Measurements from ENCODE around the gene CREB3L4.
A peak's percentile ranks its signal among the peaks of the same experiment; 100 is the strongest.
"Not testable (repeated sequence)": the region's sequence is repeated elsewhere in the genome, so short reads cannot be mapped to it uniquely, and the experiment has no call there.

The CREB3L4 gene

DNA sequence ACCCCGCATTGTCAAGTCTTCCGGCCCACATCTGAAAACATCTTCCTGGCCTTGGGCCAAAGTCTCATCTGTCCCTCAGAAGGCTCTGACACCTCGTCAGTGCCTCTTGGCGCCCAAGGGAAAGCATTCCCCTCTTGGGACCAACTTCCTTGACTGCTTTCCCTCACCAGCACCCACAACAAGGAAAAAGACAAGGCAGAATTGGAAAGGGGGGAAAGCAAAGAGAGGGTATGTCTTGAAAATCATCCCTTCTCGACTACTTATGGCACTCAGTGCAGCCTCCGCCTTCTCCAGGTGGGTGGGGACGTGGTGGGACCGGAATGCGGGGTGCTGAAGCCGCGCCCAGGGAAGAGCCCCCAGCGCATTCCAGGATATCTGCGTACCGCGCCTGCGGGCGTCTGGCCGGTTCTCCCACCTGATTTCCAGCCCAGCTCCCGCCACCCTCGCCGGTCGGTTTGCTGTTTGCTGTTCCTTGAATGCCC lies 3.8 kb upstream of the CREB3L4 start:
- Histone ChIP-seq H3K4me1 (ENCODE audit: control insufficient read depth, insufficient read depth, low read length) (peaks cover 12% of the 10 kb centered on the region), H3K4me3 (ENCODE audit: low read depth, low read length) (peak overlapping the region; percentile 98), H3K9me3 (ENCODE audit: control insufficient read depth, insufficient read depth, low read length) (no peaks in the 10 kb centered on the region), H3K36me3 (ENCODE audit: control insufficient read depth, insufficient read depth, low read length) (peaks cover 12% of the 10 kb centered on the region), H3K27me3 (ENCODE audit: control insufficient read depth, insufficient read depth, low read length) (no peaks in the 10 kb centered on the region), H3K9ac (ENCODE audit: low read depth, low read length) (peak overlapping the region; percentile 55)

DNA sequence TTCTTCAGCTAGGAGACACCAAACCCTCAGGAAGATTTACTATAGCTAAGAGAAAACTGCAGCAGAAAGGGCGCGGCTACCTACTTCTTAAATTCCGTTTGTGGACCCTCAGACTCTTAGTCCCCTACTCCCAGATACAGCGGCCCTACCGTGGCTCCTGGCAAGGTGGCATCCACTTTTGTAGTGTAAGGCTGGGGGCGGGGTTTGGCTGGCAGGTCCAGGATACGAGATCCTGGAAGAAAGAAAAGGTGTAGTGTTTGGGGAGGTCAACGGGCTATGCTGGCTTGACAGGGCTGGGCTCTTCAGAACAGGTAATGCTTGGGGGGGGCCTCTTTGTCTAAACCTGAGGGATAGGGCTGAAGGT lies 280 bp downstream of the CREB3L4 start:
- no peaks in the 10 kb centered on the region for H3K9me3 ChIP-seq (ENCODE audit: control insufficient read depth, insufficient read depth, low read length)
- peaks cover 7% of the 10 kb centered on the region for H3K36me3 ChIP-seq (ENCODE audit: control insufficient read depth, insufficient read depth, low read length)
- no peaks in the 10 kb centered on the region for H3K27me3 ChIP-seq (ENCODE audit: control insufficient read depth, insufficient read depth, low read length)
- H3K4me3 ChIP-seq (ENCODE audit: low read depth, low read length): peak overlapping the region; percentile 83
- no peaks in the 10 kb centered on the region for H3K4me1 ChIP-seq (ENCODE audit: control insufficient read depth, insufficient read depth, low read length)
- H3K9ac ChIP-seq (ENCODE audit: low read depth, low read length): peak overlapping the region; percentile 79

DNA sequence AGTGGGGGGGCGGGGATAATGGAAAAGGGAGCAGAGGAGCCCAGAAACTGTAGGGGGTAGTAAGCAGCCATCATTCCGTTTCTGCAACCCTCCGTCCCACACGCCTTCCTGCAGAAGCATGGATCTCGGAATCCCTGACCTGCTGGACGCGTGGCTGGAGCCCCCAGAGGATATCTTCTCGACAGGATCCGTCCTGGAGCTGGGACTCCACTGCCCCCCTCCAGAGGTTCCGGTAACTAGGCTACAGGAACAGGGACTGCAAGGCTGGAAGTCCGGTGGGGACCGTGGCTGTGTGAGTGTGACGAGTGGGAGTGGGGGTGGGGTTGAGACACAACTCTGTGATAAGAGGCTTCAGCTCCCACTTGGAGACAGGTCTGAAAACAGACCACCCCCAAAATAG lies 706 bp downstream of the CREB3L4 start:
- H3K4me3 ChIP-seq (ENCODE audit: low read depth, low read length): peak overlapping the region; percentile 83
- no peaks in the 10 kb centered on the region for H3K9me3 ChIP-seq (ENCODE audit: control insufficient read depth, insufficient read depth, low read length)
- H3K36me3 ChIP-seq (ENCODE audit: control insufficient read depth, insufficient read depth, low read length): peaks cover 7% of the 10 kb centered on the region
- H3K4me1 ChIP-seq (ENCODE audit: control insufficient read depth, insufficient read depth, low read length): no peaks in the 10 kb centered on the region
- peak overlapping the region; percentile 79 for H3K9ac ChIP-seq (ENCODE audit: low read depth, low read length)
- H3K27me3 ChIP-seq (ENCODE audit: control insufficient read depth, insufficient read depth, low read length): no peaks in the 10 kb centered on the region

DNA sequence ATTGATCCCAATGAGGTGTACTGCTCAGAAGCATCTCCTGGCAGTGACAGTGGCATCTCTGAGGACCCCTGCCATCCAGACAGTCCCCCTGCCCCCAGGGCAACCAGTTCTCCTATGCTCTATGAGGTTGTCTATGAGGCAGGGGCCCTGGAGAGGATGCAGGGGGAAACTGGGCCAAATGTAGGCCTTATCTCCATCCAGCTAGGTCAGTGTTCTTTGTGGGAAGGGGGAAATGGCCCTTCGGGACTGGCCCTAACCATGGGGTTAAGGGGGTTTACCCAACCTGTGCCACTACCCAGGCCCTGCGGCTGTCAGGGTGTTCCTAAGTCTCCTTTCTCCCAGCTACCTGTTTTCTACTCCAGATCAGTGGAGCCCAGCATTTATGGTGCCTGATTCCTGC lies 1.3 kb downstream of the CREB3L4 start:
- no peaks in the 10 kb centered on the region for H3K4me1 ChIP-seq (ENCODE audit: control insufficient read depth, insufficient read depth, low read length)
- H3K9me3 ChIP-seq (ENCODE audit: control insufficient read depth, insufficient read depth, low read length): no peaks in the 10 kb centered on the region
- no peak overlapping the region for H3K9ac ChIP-seq (ENCODE audit: low read depth, low read length)
- no peak overlapping the region for H3K4me3 ChIP-seq (ENCODE audit: low read depth, low read length)
- H3K36me3 ChIP-seq (ENCODE audit: control insufficient read depth, insufficient read depth, low read length): peaks cover 11% of the 10 kb centered on the region
- H3K27me3 ChIP-seq (ENCODE audit: control insufficient read depth, insufficient read depth, low read length): no peaks in the 10 kb centered on the region

DNA sequence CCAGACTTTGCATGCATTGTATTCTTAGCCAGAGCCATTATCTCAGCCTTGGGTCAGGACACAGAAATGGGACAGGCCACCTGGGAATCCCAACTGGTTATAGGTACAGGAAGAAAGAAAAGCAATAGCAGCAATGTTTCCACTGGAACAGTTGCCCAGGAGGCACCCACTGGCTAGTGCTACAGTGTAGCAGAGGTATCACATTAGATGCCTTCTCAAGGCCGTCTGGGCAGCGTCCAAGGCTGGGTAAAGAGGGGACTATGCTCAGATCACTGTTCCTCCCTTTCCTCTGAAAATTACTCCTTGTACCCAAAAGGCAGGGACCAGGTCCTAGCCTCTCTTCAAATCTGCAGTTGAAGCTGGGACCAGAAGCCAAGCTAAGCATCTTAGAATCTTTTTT lies 2.6 kb downstream of the CREB3L4 start:
- no peaks in the 10 kb centered on the region for H3K9me3 ChIP-seq (ENCODE audit: control insufficient read depth, insufficient read depth, low read length)
- no peak overlapping the region for H3K4me3 ChIP-seq (ENCODE audit: low read depth, low read length)
- H3K4me1 ChIP-seq (ENCODE audit: control insufficient read depth, insufficient read depth, low read length): no peaks in the 10 kb centered on the region
- no peaks in the 10 kb centered on the region for H3K27me3 ChIP-seq (ENCODE audit: control insufficient read depth, insufficient read depth, low read length)
- peaks cover 17% of the 10 kb centered on the region for H3K36me3 ChIP-seq (ENCODE audit: control insufficient read depth, insufficient read depth, low read length)
- no peak overlapping the region for H3K9ac ChIP-seq (ENCODE audit: low read depth, low read length)

DNA sequence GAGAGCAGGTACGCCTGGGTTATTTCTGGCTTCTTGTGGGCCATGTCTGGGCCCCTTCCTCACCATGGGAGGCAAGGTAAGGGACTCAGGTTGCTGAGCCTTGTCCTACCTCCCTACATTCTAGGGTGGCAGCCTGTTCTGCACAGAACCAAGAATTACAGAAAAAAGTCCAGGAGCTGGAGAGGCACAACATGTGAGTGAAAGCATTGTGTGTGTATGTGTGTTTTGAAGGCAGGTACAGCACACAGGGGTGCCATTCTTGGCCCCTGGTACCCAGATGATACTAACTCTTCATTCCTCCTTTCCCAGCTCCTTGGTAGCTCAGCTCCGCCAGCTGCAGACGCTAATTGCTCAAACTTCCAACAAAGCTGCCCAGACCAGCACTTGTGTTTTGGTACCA lies 5.4 kb downstream of the CREB3L4 start:
- H3K4me3 ChIP-seq (ENCODE audit: low read depth, low read length): no peak overlapping the region
- no peaks in the 10 kb centered on the region for H3K27me3 ChIP-seq (ENCODE audit: control insufficient read depth, insufficient read depth, low read length)
- no peak overlapping the region for H3K9ac ChIP-seq (ENCODE audit: low read depth, low read length)
- H3K9me3 ChIP-seq (ENCODE audit: control insufficient read depth, insufficient read depth, low read length): no peaks in the 10 kb centered on the region
- H3K4me1 ChIP-seq (ENCODE audit: control insufficient read depth, insufficient read depth, low read length): no peaks in the 10 kb centered on the region
- peaks cover 17% of the 10 kb centered on the region for H3K36me3 ChIP-seq (ENCODE audit: control insufficient read depth, insufficient read depth, low read length)

DNA sequence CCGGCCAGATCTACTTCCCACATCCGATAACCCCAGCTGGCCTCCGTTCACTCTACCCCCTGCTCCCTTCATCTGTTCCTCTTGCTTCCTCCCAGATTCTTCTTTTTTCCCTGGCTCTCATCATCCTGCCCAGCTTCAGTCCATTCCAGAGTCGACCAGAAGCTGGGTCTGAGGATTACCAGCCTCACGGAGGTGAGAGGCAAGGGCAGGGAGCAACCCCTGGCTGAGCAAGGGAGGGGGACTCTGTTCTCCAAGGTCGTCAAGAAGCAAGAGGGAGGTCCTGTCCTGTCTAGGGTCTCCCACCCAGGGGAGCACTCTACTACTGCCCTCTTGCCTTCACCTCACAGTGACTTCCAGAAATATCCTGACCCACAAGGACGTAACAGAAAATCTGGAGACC lies 5.8 kb downstream of the CREB3L4 start:
- no peak overlapping the region for H3K9ac ChIP-seq (ENCODE audit: low read depth, low read length)
- H3K4me3 ChIP-seq (ENCODE audit: low read depth, low read length): no peak overlapping the region
- H3K4me1 ChIP-seq (ENCODE audit: control insufficient read depth, insufficient read depth, low read length): no peaks in the 10 kb centered on the region
- H3K36me3 ChIP-seq (ENCODE audit: control insufficient read depth, insufficient read depth, low read length): peaks cover 17% of the 10 kb centered on the region
- no peaks in the 10 kb centered on the region for H3K9me3 ChIP-seq (ENCODE audit: control insufficient read depth, insufficient read depth, low read length)
- H3K27me3 ChIP-seq (ENCODE audit: control insufficient read depth, insufficient read depth, low read length): no peaks in the 10 kb centered on the region

DNA sequence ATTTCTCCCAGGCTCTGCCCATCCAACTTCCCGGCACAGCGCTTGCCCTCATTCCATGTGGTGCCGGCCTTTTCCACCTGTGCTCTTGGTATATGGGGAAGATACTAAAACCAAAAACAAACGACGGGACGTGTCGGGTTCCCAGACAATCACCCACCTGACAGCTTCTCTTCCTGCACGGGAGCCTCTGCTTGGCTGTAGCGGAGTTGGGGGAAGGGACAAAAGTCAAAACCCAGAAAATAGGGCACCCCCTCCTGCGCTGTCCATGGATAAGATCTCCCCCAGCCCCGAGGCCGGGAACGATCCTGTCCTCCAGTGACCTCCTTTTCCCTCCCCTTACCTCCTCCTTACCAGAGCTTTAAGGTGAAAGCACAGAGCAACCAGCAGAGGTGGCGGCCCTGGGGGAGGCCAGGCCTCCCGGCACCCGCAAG lies 9.1 kb downstream of the CREB3L4 start:
- peak overlapping the region; percentile 97 for H3K9ac ChIP-seq (ENCODE audit: low read depth, low read length)
- H3K4me1 ChIP-seq (ENCODE audit: control insufficient read depth, insufficient read depth, low read length): no peaks in the 10 kb centered on the region
- peaks cover 21% of the 10 kb centered on the region for H3K36me3 ChIP-seq (ENCODE audit: control insufficient read depth, insufficient read depth, low read length)
- peak overlapping the region; percentile 84 for H3K4me3 ChIP-seq (ENCODE audit: low read depth, low read length)
- H3K9me3 ChIP-seq (ENCODE audit: control insufficient read depth, insufficient read depth, low read length): no peaks in the 10 kb centered on the region
- H3K27me3 ChIP-seq (ENCODE audit: control insufficient read depth, insufficient read depth, low read length): no peaks in the 10 kb centered on the region

DNA sequence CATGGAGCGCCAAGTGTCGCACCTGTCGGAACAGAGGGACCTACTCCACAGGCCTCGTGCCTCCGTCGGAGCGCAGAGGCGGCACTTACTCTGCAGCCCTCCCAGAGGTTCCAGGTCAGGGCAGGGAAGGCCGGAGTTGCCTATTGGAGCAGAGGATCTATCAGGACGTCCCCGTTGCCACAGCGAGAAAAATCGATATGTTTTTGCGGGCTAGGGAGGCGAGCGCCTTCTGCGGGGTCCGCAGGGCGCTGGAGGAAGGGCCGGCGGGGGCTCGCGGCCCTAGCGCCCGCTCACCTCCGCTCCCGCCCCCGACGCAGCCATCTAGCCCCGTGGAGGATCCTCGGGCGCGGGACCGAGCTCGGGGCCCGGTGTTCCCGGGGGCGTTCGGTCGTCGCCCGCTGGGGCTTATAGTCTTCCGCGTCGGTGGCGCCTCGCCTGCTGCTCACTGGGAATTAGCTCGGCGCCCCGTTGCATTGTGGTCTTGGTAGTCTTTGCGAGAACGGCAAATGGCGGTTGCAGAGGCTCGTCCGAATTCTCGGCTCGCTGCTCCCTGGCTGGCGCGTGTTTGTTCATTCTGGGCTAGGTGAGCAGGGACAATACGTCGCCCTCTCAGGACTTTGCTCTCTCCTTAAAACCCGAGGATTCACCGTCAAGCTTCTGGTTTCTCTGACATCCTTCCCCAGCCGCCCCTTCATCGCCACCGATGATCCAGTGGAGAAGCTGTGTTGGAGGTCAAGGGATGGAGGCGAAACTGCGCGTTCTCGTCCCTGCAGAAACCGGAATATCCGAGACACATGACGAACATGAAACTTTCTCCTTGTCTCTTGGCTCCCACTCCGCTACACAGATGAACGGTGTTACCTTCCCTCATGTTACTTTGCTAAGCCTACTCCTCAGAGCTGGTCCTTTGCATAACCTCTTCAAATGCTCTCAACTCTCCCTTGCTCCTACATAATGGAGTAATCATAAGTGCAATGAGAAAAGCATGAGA lies 9.8 kb downstream of the CREB3L4 start, which contains the start of gene JTB:
JTB (minus strand) TSS at position 425 of the 991 bp plus-strand sequence; CDS start at position 3, 422 bp downstream.
- H3K36me3 ChIP-seq (ENCODE audit: control insufficient read depth, insufficient read depth, low read length): peaks cover 24% of the 10 kb centered on the region
- peak within 1 kb of the TSS; percentile 97 for H3K9ac ChIP-seq (ENCODE audit: low read depth, low read length)
- no peaks in the 10 kb centered on the region for H3K9me3 ChIP-seq (ENCODE audit: control insufficient read depth, insufficient read depth, low read length)
- no peaks in the 10 kb centered on the region for H3K27me3 ChIP-seq (ENCODE audit: control insufficient read depth, insufficient read depth, low read length)
- no peaks in the 10 kb centered on the region for H3K4me1 ChIP-seq (ENCODE audit: control insufficient read depth, insufficient read depth, low read length)
- H3K4me3 ChIP-seq (ENCODE audit: low read depth, low read length): peak within 1 kb of the TSS; percentile 84

DNA sequence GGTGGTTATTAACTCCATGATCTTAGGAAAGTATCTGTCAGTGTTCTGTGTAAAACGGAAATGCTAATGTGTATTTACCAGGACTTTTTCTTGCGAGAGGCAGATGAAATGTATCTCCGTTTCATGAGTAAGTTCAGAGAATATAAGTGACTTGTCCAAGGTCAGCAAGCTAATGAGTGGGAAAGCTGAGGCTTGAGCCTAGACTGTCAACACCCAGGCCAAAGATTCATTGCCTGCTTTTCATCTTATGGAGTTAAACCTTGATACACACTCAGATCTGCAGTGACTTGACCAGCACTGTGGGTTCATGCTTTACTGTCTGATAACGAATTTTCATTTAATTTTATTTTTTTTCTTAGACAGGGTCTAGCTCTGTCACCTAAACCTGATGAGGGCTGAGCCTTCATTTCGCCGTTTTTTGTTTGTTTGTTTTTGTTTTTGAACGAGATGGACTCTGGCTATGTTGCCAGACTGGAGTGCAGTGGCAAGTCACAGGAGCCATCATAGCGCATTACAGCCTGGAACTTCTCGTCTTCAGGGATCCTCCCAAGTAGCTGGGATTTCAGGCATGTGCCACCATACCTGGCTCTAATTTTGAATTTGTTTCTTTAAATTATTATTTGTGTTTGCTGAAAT lies 10.7 kb downstream of the CREB3L4 start:
- peak overlapping the region; percentile 97 for H3K9ac ChIP-seq (ENCODE audit: low read depth, low read length)
- peak overlapping the region; percentile 84 for H3K4me3 ChIP-seq (ENCODE audit: low read depth, low read length)
- H3K36me3 ChIP-seq (ENCODE audit: control insufficient read depth, insufficient read depth, low read length): peaks cover 28% of the 10 kb centered on the region
- no peaks in the 10 kb centered on the region for H3K4me1 ChIP-seq (ENCODE audit: control insufficient read depth, insufficient read depth, low read length)
- no peaks in the 10 kb centered on the region for H3K27me3 ChIP-seq (ENCODE audit: control insufficient read depth, insufficient read depth, low read length)
- no peaks in the 10 kb centered on the region for H3K9me3 ChIP-seq (ENCODE audit: control insufficient read depth, insufficient read depth, low read length)

DNA sequence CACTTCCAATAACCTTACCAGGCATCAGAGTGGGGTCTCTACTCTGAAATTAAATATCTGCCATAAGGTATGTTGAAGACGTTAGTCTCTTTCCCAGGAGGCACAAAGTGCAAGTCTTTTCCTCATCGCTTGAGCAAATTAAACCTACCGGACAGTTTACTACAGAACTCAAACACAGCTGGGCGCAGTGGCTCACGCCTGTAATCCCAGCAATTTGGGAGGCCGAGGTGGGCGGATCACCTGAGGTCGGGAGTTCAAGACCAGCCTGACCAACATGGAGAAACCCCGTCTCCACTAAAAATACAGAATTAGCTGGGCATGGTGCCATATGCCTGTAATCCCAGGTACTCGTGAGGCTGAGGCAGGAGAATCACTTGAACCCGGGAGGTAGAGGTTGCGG lies 11.4 kb downstream of the CREB3L4 start:
- not testable (repeated sequence) for H3K4me1 ChIP-seq (ENCODE audit: control insufficient read depth, insufficient read depth, low read length); H3K9ac ChIP-seq (ENCODE audit: low read depth, low read length); H3K9me3 ChIP-seq (ENCODE audit: control insufficient read depth, insufficient read depth, low read length); H3K27me3 ChIP-seq (ENCODE audit: control insufficient read depth, insufficient read depth, low read length); H3K4me3 ChIP-seq (ENCODE audit: low read depth, low read length)
- H3K36me3 ChIP-seq (ENCODE audit: control insufficient read depth, insufficient read depth, low read length): peaks cover 28% of the 10 kb centered on the region

DNA sequence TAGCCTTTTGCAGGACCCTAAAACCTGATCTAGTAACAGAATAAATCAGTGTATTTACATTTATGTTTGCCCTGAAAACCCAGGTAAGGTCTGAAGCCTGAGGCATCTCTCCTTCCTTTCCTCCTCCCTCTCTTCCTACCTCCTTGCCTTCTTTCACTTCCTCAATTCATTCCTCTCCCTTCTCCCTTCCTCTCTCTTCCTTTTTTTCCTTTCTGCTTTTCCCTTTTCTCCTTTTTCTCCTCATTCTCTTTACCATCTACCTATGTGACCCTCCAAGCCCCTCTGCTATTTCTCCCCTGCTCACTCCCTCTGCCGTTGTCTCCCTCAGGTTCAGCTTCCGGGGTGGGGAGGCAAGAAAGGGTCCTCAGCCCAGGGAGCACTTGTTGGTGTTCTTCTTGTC lies 14.0 kb downstream of the CREB3L4 start:
- Histone ChIP-seq H3K4me1 (ENCODE audit: control insufficient read depth, insufficient read depth, low read length) (peaks cover 14% of the 10 kb centered on the region), H3K36me3 (ENCODE audit: control insufficient read depth, insufficient read depth, low read length) (peaks cover 23% of the 10 kb centered on the region)
- H3K27me3 ChIP-seq (ENCODE audit: control insufficient read depth, insufficient read depth, low read length); H3K9me3 ChIP-seq (ENCODE audit: control insufficient read depth, insufficient read depth, low read length); H3K9ac ChIP-seq (ENCODE audit: low read depth, low read length); H3K4me3 ChIP-seq (ENCODE audit: low read depth, low read length): not testable (repeated sequence)

All from iPS-15b (cell line).